HepG2 (cell line): ENCODE results near the gene MCF2L. TPM values are rescaled to one million over a fixed set of nuclear protein-coding genes. Genes with fewer than 3 reads are reported as not detected.

ENCODE experiments used
- AHR ChIP-seq: IDR thresholded peaks from 2 replicates; pipeline ENCODE4 v1.6.1; 2018; ENCODE audit warnings: missing genetic modification reagents, missing compliant biosample characterization
- ATRX ChIP-seq: sonication (generic); formaldehyde crosslinking; IDR thresholded peaks from 2 replicates; pipeline ENCODE4 v1.4.0; 2020; ENCODE audit warnings: missing genetic modification reagents, borderline replicate concordance
- CBX2 ChIP-seq, 2 experiments: fragments of 200-600 bp in 1 of 2; sonication (generic); formaldehyde crosslinking in 1 of 2; IDR thresholded peaks; 2 replicates each; pipeline versions ENCODE4 v1.7.0 to v1.8.1; 2018 to 2022; ENCODE audit warnings: low read depth in 2 of 2, low read length in 1 of 2, mild to moderate bottlenecking in 1 of 2, missing genetic modification reagents in 1 of 2
- DR1 ChIP-seq: sonication (generic); formaldehyde crosslinking; IDR thresholded peaks from 2 replicates; pipeline ENCODE4 v1.8.0; 2021; ENCODE audit warnings: mild to moderate bottlenecking, missing genetic modification reagents, inconsistent platforms
- IKZF1 ChIP-seq: fragments of 450-650 bp; IDR thresholded peaks from 2 replicates; pipeline ENCODE4 v1.7.1; 2016
- MTA3 ChIP-seq: sonication (generic); formaldehyde crosslinking; IDR thresholded peaks from 2 replicates; pipeline ENCODE4 v1.4.0; 2020; ENCODE audit warnings: missing genetic modification reagents
- SIN3B ChIP-seq: fragments of 150-350 bp; IDR thresholded peaks from 2 replicates; pipeline ENCODE4 v1.6.1; 2014; ENCODE audit warnings: low read length
- SP2 ChIP-seq: sonication (generic); formaldehyde crosslinking; IDR thresholded peaks from 2 replicates; pipeline ENCODE4 v1.5.1; 2020; ENCODE audit warnings: mild to moderate bottlenecking, missing genetic modification reagents
- TSC22D2 ChIP-seq: sonication (generic); formaldehyde crosslinking; IDR thresholded peaks from 2 replicates; pipeline ENCODE4 v1.5.1; 2020; ENCODE audit warnings: missing genetic modification reagents, mild to moderate bottlenecking, borderline replicate concordance
- YEATS4 ChIP-seq: sonication (generic); formaldehyde crosslinking; IDR thresholded peaks from 2 replicates; pipeline ENCODE4 v1.4.0; 2020; ENCODE audit warnings: missing genetic modification reagents, borderline replicate concordance
- ZNF207 ChIP-seq: fragments of 450-650 bp; IDR thresholded peaks from 2 replicates; pipeline ENCODE4 v1.6.1; 2016; ENCODE audit warnings: antibody characterized with exemption, borderline replicate concordance
- ZNF296 ChIP-seq: sonication (generic); formaldehyde crosslinking; conservative IDR thresholded peaks from 2 replicates; pipeline ENCODE4 v1.5.0; 2020; ENCODE audit warnings: mild to moderate bottlenecking, missing genetic modification reagents
- ZZZ3 ChIP-seq: sonication (generic); formaldehyde crosslinking; IDR thresholded peaks from 2 replicates; pipeline ENCODE4 v1.4.0; 2020; ENCODE audit warnings: missing genetic modification reagents, mild to moderate bottlenecking, borderline replicate concordance
- polyA plus RNA-seq, 8 experiments: library from polyadenylated mRNA; depleted of rRNA in 3 of 8; stranded (reverse) in 7 of 8; unstranded in 1 of 8; fragments of >200 nt; fragmentation: Illumina TruSeq in 4 of 8; extraction: Trizol in 4 of 8; gene quantifications; 2 replicates each; pipeline versions ENCODE4 v1.2.1 to v1.2.3, GENCODE V29; 2011 to 2016; ENCODE audit warnings: low read depth in 4 of 8, missing spikeins in 1 of 8, mixed read lengths in 1 of 8; ENCODE audit not compliant: insufficient read depth in 1 of 8
- total RNA-seq, 5 experiments: library from RNA; depleted of rRNA; stranded (reverse); fragments of >200 nt; fragmentation: Illumina TruSeq; extraction: Trizol; gene quantifications; 2 replicates each; pipeline ENCODE4 v1.2.3, GENCODE V29; 2016; ENCODE audit warnings: low read depth in 1 of 5
- TF ChIP-seq, protein P1 (sequence below): conservative IDR thresholded peaks from 2 replicates; pipeline ENCODE4 v1.6.1; 2018; ENCODE audit warnings: missing genetic modification reagents
- TF ChIP-seq, protein P2 (sequence below): sonication (generic); formaldehyde crosslinking; IDR thresholded peaks from 2 replicates; pipeline ENCODE4 v1.9.0; 2021; ENCODE audit warnings: missing genetic modification reagents, mild to moderate bottlenecking, borderline replicate concordance
- TF ChIP-seq, protein P3 (sequence below): sonication (generic); formaldehyde crosslinking; IDR thresholded peaks from 2 replicates; pipeline ENCODE4 v1.4.0; 2020; ENCODE audit warnings: missing genetic modification reagents, mild to moderate bottlenecking, borderline replicate concordance
- TF ChIP-seq, protein P4 (sequence below): sonication (generic); formaldehyde crosslinking; IDR thresholded peaks from 2 replicates; pipeline ENCODE4 v1.8.0; 2022; ENCODE audit warnings: missing genetic modification reagents, low read depth, mild to moderate bottlenecking, borderline replicate concordance
- TF ChIP-seq, protein P5 (sequence below), 2 experiments: sonication (generic) in 1 of 2; formaldehyde crosslinking in 1 of 2; IDR thresholded peaks; 2 replicates each; pipeline versions ENCODE4 v1.4.0 to v1.6.1; 2016 to 2020; ENCODE audit warnings: borderline replicate concordance in 1 of 2, low read depth in 1 of 2, mild to moderate bottlenecking in 1 of 2, missing genetic modification reagents in 1 of 2

MCF2L gene
- total and polyA plus RNA-seq, 2 of the 13 experiments (the other 11 are each of a cell fraction or from before 2014, with no cell fraction given): 19.4 to 28.4 TPM

- TF ChIP-seq, protein P1, sequence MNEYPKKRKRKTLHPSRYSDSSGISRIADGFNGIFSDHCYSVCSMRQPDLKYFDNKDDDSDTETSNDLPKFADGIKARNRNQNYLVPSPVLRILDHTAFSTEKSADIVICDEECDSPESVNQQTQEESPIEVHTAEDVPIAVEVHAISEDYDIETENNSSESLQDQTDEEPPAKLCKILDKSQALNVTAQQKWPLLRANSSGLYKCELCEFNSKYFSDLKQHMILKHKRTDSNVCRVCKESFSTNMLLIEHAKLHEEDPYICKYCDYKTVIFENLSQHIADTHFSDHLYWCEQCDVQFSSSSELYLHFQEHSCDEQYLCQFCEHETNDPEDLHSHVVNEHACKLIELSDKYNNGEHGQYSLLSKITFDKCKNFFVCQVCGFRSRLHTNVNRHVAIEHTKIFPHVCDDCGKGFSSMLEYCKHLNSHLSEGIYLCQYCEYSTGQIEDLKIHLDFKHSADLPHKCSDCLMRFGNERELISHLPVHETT: no peak
- TF ChIP-seq ZNF296 (CRISPR knock-in tag) (0 out of 2 replicates have a peak, but pooled peaks have one; percentile 19), MTA3 (CRISPR knock-in tag) (no peak), ZZZ3 (CRISPR knock-in tag) (no peak), ZNF207 (no peak), CBX2 (IDR thresholded peaks at IDR 0.05; ENCODE audit: low read depth, low read length) (no peak), CBX2 (CRISPR knock-in tag; IDR thresholded peaks at IDR 0.05; ENCODE audit: low read depth) (no peak), AHR (no peak; the same call in 1 of the 2 replicates), YEATS4 (peak; percentile 57; the same call in 1 of the 2 replicates), DR1 (CRISPR knock-in tag) (no peak), ATRX (CRISPR knock-in tag) (no peak), IKZF1 (no peak), SIN3B (no peak), TSC22D2 (CRISPR knock-in tag) (peak; percentile 63; the same call in 1 of the 2 replicates), SP2 (CRISPR knock-in tag) (no peak)
- TF ChIP-seq, protein P2, sequence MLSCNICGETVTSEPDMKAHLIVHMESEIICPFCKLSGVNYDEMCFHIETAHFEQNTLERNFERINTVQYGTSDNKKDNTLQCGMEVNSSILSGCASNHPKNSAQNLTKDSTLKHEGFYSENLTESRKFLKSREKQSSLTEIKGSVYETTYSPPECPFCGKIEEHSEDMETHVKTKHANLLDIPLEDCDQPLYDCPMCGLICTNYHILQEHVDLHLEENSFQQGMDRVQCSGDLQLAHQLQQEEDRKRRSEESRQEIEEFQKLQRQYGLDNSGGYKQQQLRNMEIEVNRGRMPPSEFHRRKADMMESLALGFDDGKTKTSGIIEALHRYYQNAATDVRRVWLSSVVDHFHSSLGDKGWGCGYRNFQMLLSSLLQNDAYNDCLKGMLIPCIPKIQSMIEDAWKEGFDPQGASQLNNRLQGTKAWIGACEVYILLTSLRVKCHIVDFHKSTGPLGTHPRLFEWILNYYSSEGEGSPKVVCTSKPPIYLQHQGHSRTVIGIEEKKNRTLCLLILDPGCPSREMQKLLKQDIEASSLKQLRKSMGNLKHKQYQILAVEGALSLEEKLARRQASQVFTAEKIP (CRISPR knock-in tag): no peak
- TF ChIP-seq, protein P3, sequence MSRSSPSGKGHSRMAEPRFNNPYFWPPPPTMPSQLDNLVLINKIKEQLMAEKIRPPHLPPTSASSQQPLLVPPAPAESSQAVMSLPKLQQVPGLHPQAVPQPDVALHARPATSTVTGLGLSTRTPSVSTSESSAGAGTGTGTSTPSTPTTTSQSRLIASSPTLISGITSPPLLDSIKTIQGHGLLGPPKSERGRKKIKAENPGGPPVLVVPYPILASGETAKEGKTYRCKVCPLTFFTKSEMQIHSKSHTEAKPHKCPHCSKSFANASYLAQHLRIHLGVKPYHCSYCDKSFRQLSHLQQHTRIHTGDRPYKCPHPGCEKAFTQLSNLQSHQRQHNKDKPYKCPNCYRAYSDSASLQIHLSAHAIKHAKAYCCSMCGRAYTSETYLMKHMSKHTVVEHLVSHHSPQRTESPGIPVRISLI (CRISPR knock-in tag): no peak; the same call in 1 of the 2 replicates
- TF ChIP-seq, protein P4, sequence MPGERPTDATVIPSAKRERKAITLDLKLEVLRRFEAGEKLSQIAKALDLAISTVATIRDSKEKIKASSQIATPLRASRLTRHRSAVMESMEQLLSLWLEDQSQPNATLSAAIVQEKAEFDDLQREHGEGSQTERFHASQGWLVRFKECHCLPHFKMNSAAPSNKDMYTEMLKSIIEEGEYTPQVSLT (CRISPR knock-in tag): no peak
- TF ChIP-seq, protein P5, sequence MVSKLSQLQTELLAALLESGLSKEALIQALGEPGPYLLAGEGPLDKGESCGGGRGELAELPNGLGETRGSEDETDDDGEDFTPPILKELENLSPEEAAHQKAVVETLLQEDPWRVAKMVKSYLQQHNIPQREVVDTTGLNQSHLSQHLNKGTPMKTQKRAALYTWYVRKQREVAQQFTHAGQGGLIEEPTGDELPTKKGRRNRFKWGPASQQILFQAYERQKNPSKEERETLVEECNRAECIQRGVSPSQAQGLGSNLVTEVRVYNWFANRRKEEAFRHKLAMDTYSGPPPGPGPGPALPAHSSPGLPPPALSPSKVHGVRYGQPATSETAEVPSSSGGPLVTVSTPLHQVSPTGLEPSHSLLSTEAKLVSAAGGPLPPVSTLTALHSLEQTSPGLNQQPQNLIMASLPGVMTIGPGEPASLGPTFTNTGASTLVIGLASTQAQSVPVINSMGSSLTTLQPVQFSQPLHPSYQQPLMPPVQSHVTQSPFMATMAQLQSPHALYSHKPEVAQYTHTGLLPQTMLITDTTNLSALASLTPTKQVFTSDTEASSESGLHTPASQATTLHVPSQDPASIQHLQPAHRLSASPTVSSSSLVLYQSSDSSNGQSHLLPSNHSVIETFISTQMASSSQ (IDR thresholded peaks at IDR 0.05; ENCODE audit: low read depth): peak; percentile 28; the same call in 1 of the 2 replicates
- TF ChIP-seq, protein P5 (CRISPR knock-in tag; IDR thresholded peaks at IDR 0.05; ENCODE audit: borderline replicate concordance): peak; percentile 69; the same call in 1 of the 2 replicates
These were observed 53.9 kb downstream of the MCF2L start (continued) for GRCh38 chr13:113022745-113023574.
